Skin of body (tissue), 3 donors: ENCODE data around the gene SIGLEC5. TPM values are rescaled to one million over a fixed set of nuclear protein-coding genes. Genes with fewer than 3 reads are reported as not detected.

Source experiments
- DNase-seq: peaks from one replicate; lab custom pipeline; 2025; lab: John Stamatoyannopoulos, UW
- small RNA-seq: library from RNA; depleted of rRNA; stranded (forward); fragments of <200 nt; gene quantifications from one replicate; pipeline ENCODE3, GENCODE V24; 2014; ENCODE audit warnings: low replicate concordance
- total RNA-seq: library from RNA; depleted of rRNA; stranded (reverse); fragments of >200 nt; gene quantifications from one replicate; pipeline ENCODE4 v1.2.3, GENCODE V29; 2014

The SIGLEC5 gene
- total RNA-seq, 1 donor from 2014 or later = 1.4 TPM

- no peak for DNase-seq
Measured at GRCh38 chr19:51587264-51588191, 42.7 kb downstream of the SIGLEC5 start.

- DNase-seq = no peak
Measured at GRCh38 chr19:51586799-51587198, 43.4 kb downstream of the SIGLEC5 start.

GRCh38 chr19:51586103-51586728 lies 44.0 kb downstream of the SIGLEC5 start:
- no peak for DNase-seq

GRCh38 chr19:51576850-51577249 lies 53.4 kb downstream of the SIGLEC5 start:
- no peak for DNase-seq

- no peak for DNase-seq
Measured at GRCh38 chr19:51573331-51573730, 56.9 kb downstream of the SIGLEC5 start.

GRCh38 chr19:51572908-51573307 lies 57.3 kb downstream of the SIGLEC5 start:
- DNase-seq = no peak

- no peak for DNase-seq
Measured at GRCh38 chr19:51572410-51572809, 57.8 kb downstream of the SIGLEC5 start.

GRCh38 chr19:51571599-51571998 lies 58.6 kb downstream of the SIGLEC5 start:
- no peak for DNase-seq

GRCh38 chr19:51570962-51571575 lies 59.1 kb downstream of the SIGLEC5 start, which contains the start of gene ZNF175:
TSS of gene ZNF175 (plus strand) at chr19:51571283. CDS start at chr19:51573330, 2,047 bp downstream.
- peak; percentile 98 for DNase-seq

- DNase-seq = no peak
Measured at GRCh38 chr19:51568456-51568855, 61.7 kb downstream of the SIGLEC5 start.

- no peak for DNase-seq
Measured at GRCh38 chr19:51567583-51567982, 62.6 kb downstream of the SIGLEC5 start.

- no peak for DNase-seq
Measured at GRCh38 chr19:51566489-51567100, 63.6 kb downstream of the SIGLEC5 start.

- DNase-seq = no peak
Measured at GRCh38 chr19:51565583-51565982, 64.6 kb downstream of the SIGLEC5 start.

- no peak for DNase-seq
Measured at GRCh38 chr19:51564791-51565190, 65.4 kb downstream of the SIGLEC5 start.

Small RNA genes within 50 kb of the gene (small RNA-seq; reads per million reads assigned to genes)
- not detected for gene AC018755.2

Other genes with a start within 250 kb of the SIGLEC5 start
- gene LIM2, start 242.4 kb downstream of the SIGLEC5 start, total RNA-seq = not detected
- not detected for gene C19orf84, start 239.8 kb downstream of the SIGLEC5 start, total RNA-seq
- 1.7 TPM for gene SIGLEC10, start 212.8 kb downstream of the SIGLEC5 start, total RNA-seq
- 0.59 TPM for gene SIGLEC8, start 171.9 kb downstream of the SIGLEC5 start, total RNA-seq
- gene CEACAM18, start 151.9 kb downstream of the SIGLEC5 start, total RNA-seq = not detected
- gene SIGLEC12, start 128.6 kb downstream of the SIGLEC5 start, total RNA-seq = not detected
- gene SIGLEC6, start 98.7 kb downstream of the SIGLEC5 start, total RNA-seq = 1.6 TPM
- 4.8 TPM for gene ZNF175, start 59.1 kb downstream of the SIGLEC5 start, total RNA-seq
- gene SIGLEC14, start 16.4 kb upstream of the SIGLEC5 start, total RNA-seq = 1.6 TPM
- 5.3 TPM for gene SPACA6, start 62.9 kb upstream of the SIGLEC5 start, total RNA-seq
- 2.0 TPM for gene HAS1, start 93.6 kb upstream of the SIGLEC5 start, total RNA-seq
- gene FPR1, start 121.5 kb upstream of the SIGLEC5 start, total RNA-seq = 9.5 TPM
- 4.0 TPM for gene FPR2, start 130.8 kb upstream of the SIGLEC5 start, total RNA-seq
- 2.2 TPM for gene FPR3, start 164.8 kb upstream of the SIGLEC5 start, total RNA-seq